M059J (cell line): Measurements from ENCODE around the gene SMCO4. TPM values are rescaled to one million over a fixed set of nuclear protein-coding genes. Genes with fewer than 3 reads are reported as not detected.
A peak's percentile ranks its signal among the peaks of the same experiment; 100 is the strongest.
"Not testable (repeated sequence)": the region's sequence is repeated elsewhere in the genome, so short reads cannot be mapped to it uniquely, and the experiment has no call there.

Experiments used
- DNase-seq: peaks from one replicate; pipeline ENCODE4 v3.0.0-alpha.2; 2012; ENCODE audit warnings: low read depth
- total RNA-seq: library from RNA; depleted of rRNA; stranded (reverse); fragments of >200 nt; shearing (Covaris generic); gene quantifications from 2 replicates; pipeline ENCODE4 v1.2.3, GENCODE V29; 2014; rRNA removed

Gene SMCO4
- 33.0 and 46.2 TPM in 2 replicates for total RNA-seq

- DNase-seq: peak; percentile 77
Measured at GRCh38 chr11:93543292-93543977, at the start of gene SMCO4. Gene SMCO4, minus strand, starts transcription at chr11:93543391. Its CDS starts 64,202 bp downstream, at chr11:93479189.

GRCh38 chr11:93591247-93591898 is 48.2 kb upstream of the SMCO4 start:
- DNase-seq: peak; percentile 87

- DNase-seq: no peak
Measured at GRCh38 chr11:93589347-93589746, 46.2 kb upstream of the SMCO4 start.

- DNase-seq: no peak
Measured at GRCh38 chr11:93587858-93588581, 44.8 kb upstream of the SMCO4 start.

GRCh38 chr11:93587425-93587824 is 44.2 kb upstream of the SMCO4 start:
- not testable (repeated sequence) for DNase-seq

- peak; percentile 67 for DNase-seq
Measured at GRCh38 chr11:93585758-93586157, 42.6 kb upstream of the SMCO4 start.

GRCh38 chr11:93583490-93583889 is 40.3 kb upstream of the SMCO4 start:
- no peak for DNase-seq

GRCh38 chr11:93579187-93579751 is 36.1 kb upstream of the SMCO4 start:
- no peak for DNase-seq

GRCh38 chr11:93577286-93577685 is 34.1 kb upstream of the SMCO4 start:
- DNase-seq: peak; percentile 84

GRCh38 chr11:93576870-93577269 is 33.7 kb upstream of the SMCO4 start:
- peak; percentile 78 for DNase-seq

GRCh38 chr11:93574638-93575220 is 31.5 kb upstream of the SMCO4 start:
- no peak for DNase-seq

GRCh38 chr11:93573184-93573583 is 30.0 kb upstream of the SMCO4 start:
- DNase-seq: peak; percentile 56

- no peak for DNase-seq
Measured at GRCh38 chr11:93572621-93573020, 29.4 kb upstream of the SMCO4 start.

- DNase-seq: no peak
Measured at GRCh38 chr11:93572171-93572570, 29.0 kb upstream of the SMCO4 start.

- DNase-seq: no peak
Measured at GRCh38 chr11:93571612-93572011, 28.4 kb upstream of the SMCO4 start.

GRCh38 chr11:93570759-93571413 is 27.7 kb upstream of the SMCO4 start:
- DNase-seq: peak; percentile 77

GRCh38 chr11:93569496-93569895 is 26.3 kb upstream of the SMCO4 start:
- no peak for DNase-seq

- DNase-seq: no peak
Measured at GRCh38 chr11:93568726-93569125, 25.5 kb upstream of the SMCO4 start.

GRCh38 chr11:93567401-93567895 is 24.3 kb upstream of the SMCO4 start:
- DNase-seq: peak; percentile 76

GRCh38 chr11:93564895-93565294 is 21.7 kb upstream of the SMCO4 start:
- DNase-seq: no peak

- no peak for DNase-seq
Measured at GRCh38 chr11:93563857-93564256, 20.7 kb upstream of the SMCO4 start.
